HCT116 (cell line): ENCODE results near the gene FKBP1A. TPM values are rescaled to one million over a fixed set of nuclear protein-coding genes. Genes with fewer than 3 reads are reported as not detected.

ENCODE experiments used
- ATAC-seq: fragments of 200-7000 bp; cut with Tn5 transposase; 2 replicates; pipeline ENCODE4 v1.9.1; 2020; ENCODE audit warnings: mild to moderate bottlenecking, moderate library complexity
- BruUV-seq: library from RNA; stranded (reverse); fragments of 400-500 nt; replicated peaks from 2 replicates; lab custom pipeline; 2021; lab: Mats Ljungman, UMichigan
- CTCF ChIA-PET: fragments of 300-600 bp; sonication (Branson Sonifier 250); formaldehyde crosslinking; loops from one replicate; lab custom pipeline; 2021; ENCODE audit warnings: antibody characterized with exemption; lab: Charles Lee
- POLR2A ChIA-PET: fragments of 300-600, 350-600 bp; sonication (Branson Sonifier 250); formaldehyde crosslinking; loops from one replicate; lab custom pipeline; 2021; ENCODE audit warnings: antibody characterized with exemption; lab: Charles Lee
- RAD21 ChIA-PET, 2 experiments: fragments of 300-600 bp; sonication (Branson Sonifier 250); formaldehyde crosslinking; loops; one replicate each; lab custom pipeline; 2023; ENCODE audit warnings: low total read pairs in 2 of 2; ENCODE audit not compliant: uncharacterized antibody in 2 of 2, unreplicated experiment in 2 of 2, low non-redundant PET in 1 of 2; lab: Charles Lee
- DNase-seq: peaks from one replicate; pipeline ENCODE4 v3.0.0-alpha.2; 2010; ENCODE audit warnings: low read depth, low spot score
- H2AFZ ChIP-seq: fragments of 200-600 bp; shearing (Covaris generic), sonication (generic); 2 replicates; pipeline ENCODE4 v1.6.1; 2017; ENCODE audit warnings: low read depth, mixed run types, mixed read lengths, antibody characterized with exemption, low read length; ENCODE audit not compliant: poor library complexity, severe bottlenecking
- H3K27ac ChIP-seq: 2 replicates; pipeline ENCODE4 v1.5.1; 2012; ENCODE audit warnings: low read depth, low read length
- H3K27me3 ChIP-seq: fragments of 200-600 bp; sonication (generic); 2 replicates; pipeline ENCODE4 v1.6.1; 2016; ENCODE audit warnings: mixed run types, low read length, mixed read lengths; ENCODE audit not compliant: insufficient read depth
- H3K36me3 ChIP-seq, 2 experiments: fragments of 200-500 bp in 1 of 2; fragments of 200-600 bp in 1 of 2; sonication (Bioruptor generic) in 1 of 2; sonication (generic) in 1 of 2; 2 replicates each; pipeline versions ENCODE4 v1.5.1 to v1.6.1; 2014 to 2016; ENCODE audit warnings: low read length in 2 of 2, inconsistent platforms in 1 of 2, mixed read lengths in 1 of 2, mixed run types in 1 of 2; ENCODE audit not compliant: insufficient read depth in 2 of 2, control insufficient read depth in 1 of 2
- H3K4me1 ChIP-seq, 2 experiments: fragments of 200-600 bp in 1 of 2; sonication (generic) in 1 of 2; 2 replicates each; pipeline versions ENCODE4 v1.5.1 to v1.6.1; 2012 to 2017; ENCODE audit warnings: low read length in 2 of 2, inconsistent platforms in 1 of 2, mild to moderate bottlenecking in 1 of 2, mixed read lengths in 1 of 2, mixed run types in 1 of 2, moderate library complexity in 1 of 2; ENCODE audit not compliant: insufficient read depth in 2 of 2, control insufficient read depth in 1 of 2
- H3K4me2 ChIP-seq: fragments of 200-600 bp; sonication (generic); 2 replicates; pipeline ENCODE4 v1.6.1; 2017; ENCODE audit warnings: mixed run types, low read length, mixed read lengths
- H3K4me3 ChIP-seq, 2 experiments: fragments of 200-600 bp in 1 of 2; sonication (generic) in 1 of 2; replicated peaks in 1 of 2; 2 replicates each; pipeline ENCODE4 v1.5.1; 2011 to 2016; ENCODE audit warnings: low read length in 2 of 2, control low read depth in 1 of 2, low read depth in 1 of 2, mild to moderate bottlenecking in 1 of 2, mixed read lengths in 1 of 2, mixed run types in 1 of 2
- H3K79me2 ChIP-seq: fragments of 200-600 bp; sonication (generic); 2 replicates; pipeline ENCODE4 v1.6.1; 2017; ENCODE audit warnings: mild to moderate bottlenecking, mixed run types, low read length, moderate library complexity, mixed read lengths; ENCODE audit not compliant: insufficient read depth
- H3K9ac ChIP-seq: fragments of 200-600 bp; sonication (generic); 2 replicates; pipeline ENCODE4 v1.6.1; 2016; ENCODE audit warnings: low read length, mixed read lengths
- H3K9me2 ChIP-seq: fragments of 200-600 bp; sonication (generic), shearing (Covaris generic); 2 replicates; pipeline ENCODE4 v1.6.1; 2017; ENCODE audit warnings: mixed run types, mild to moderate bottlenecking, moderate library complexity; ENCODE audit not compliant: insufficient read depth
- H3K9me3 ChIP-seq, 2 experiments: fragments of 200-500 bp in 1 of 2; fragments of 200-600 bp in 1 of 2; sonication (Bioruptor generic) in 1 of 2; sonication (generic) in 1 of 2; 2 replicates each; pipeline ENCODE4 v1.6.1; 2014 to 2017; ENCODE audit warnings: low read length in 2 of 2, mixed read lengths in 2 of 2, inconsistent platforms in 1 of 2, low read depth in 1 of 2, mild to moderate bottlenecking in 1 of 2, mixed run types in 1 of 2, moderate library complexity in 1 of 2; ENCODE audit not compliant: control insufficient read depth in 1 of 2, insufficient read depth in 1 of 2
- H4K20me1 ChIP-seq: fragments of 200-600 bp; sonication (generic), shearing (Covaris generic); 2 replicates; pipeline ENCODE4 v1.6.1; 2017; ENCODE audit warnings: mixed run types, mild to moderate bottlenecking, moderate library complexity; ENCODE audit not compliant: insufficient read depth
- CBX3 ChIP-seq: IDR thresholded peaks from 2 replicates; pipeline ENCODE4 v1.6.1; 2012; ENCODE audit warnings: low read depth
- ELF1 ChIP-seq: IDR thresholded peaks from 2 replicates; pipeline ENCODE4 v1.6.1; 2012; ENCODE audit warnings: low read depth, borderline replicate concordance
- EZH2 ChIP-seq: fragments of 200-600 bp; sonication (generic); IDR thresholded peaks from 2 replicates; pipeline ENCODE4 v1.6.1; 2017; ENCODE audit warnings: antibody characterized with exemption, mixed run types
- POLR2AphosphoS5 ChIP-seq: IDR thresholded peaks from 2 replicates; pipeline ENCODE4 v1.6.1; 2011; ENCODE audit warnings: mild to moderate bottlenecking, low read depth, low read length, moderate library complexity
- RAD21 ChIP-seq: IDR thresholded peaks from 2 replicates; pipeline ENCODE4 v1.6.1; 2012; ENCODE audit warnings: low read depth, mild to moderate bottlenecking
- SIN3A ChIP-seq: IDR thresholded peaks from 2 replicates; pipeline ENCODE4 v1.6.1; 2012; ENCODE audit warnings: low read depth
- SP1 ChIP-seq: IDR thresholded peaks from 2 replicates; pipeline ENCODE4 v1.6.1; 2012; ENCODE audit warnings: low read depth
- SRF ChIP-seq: IDR thresholded peaks from 2 replicates; pipeline ENCODE4 v1.6.1; 2012; ENCODE audit warnings: low read depth
- ZFX ChIP-seq: fragments of 450-650 bp; IDR thresholded peaks from 2 replicates; pipeline ENCODE4 v1.6.1; 2017
- ZNF274 ChIP-seq: fragments of 200-500 bp; sonication (Bioruptor generic); IDR thresholded peaks from 2 replicates; pipeline ENCODE4 v1.6.1; 2014; ENCODE audit warnings: mild to moderate bottlenecking, low read depth, low read length, inconsistent platforms
- intact Hi-C: fragments of 100-400 bp; cut with micrococcal nuclease; formaldehyde crosslinking; loops from 2 replicates; pipeline ENCODE4 v1.10.0; 2022
- total RNA-seq: library from RNA; stranded (reverse); gene quantifications from one replicate; pipeline ENCODE4 v1.2.1, GENCODE V29; 2021; ENCODE audit not compliant: unreplicated experiment
- TF ChIP-seq, protein P1 (sequence below): IDR thresholded peaks from 2 replicates; pipeline ENCODE4 v1.6.1; 2012; ENCODE audit warnings: low read depth

The FKBP1A gene
- total RNA-seq, 1 experiment from 2014 or later: 259 TPM

DNA sequence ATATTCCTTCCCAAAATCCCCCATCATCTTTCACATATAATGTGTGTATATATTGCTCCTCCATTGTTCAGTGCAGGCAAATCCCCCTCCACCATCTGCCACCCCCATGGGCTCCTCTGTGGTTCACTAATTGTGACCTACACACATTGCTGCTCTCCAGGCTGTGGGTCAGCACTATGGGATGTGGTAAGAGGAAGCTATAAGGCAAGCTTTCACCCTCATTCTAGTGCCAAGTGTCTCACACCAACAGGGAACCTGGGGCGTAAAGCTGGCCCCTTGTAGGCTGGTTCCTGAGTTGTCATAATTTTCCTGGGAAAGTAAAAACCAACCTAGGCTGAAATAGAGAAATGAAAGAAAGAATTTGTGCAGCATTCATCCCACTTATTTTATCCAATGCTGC is 16.8 kb downstream of the FKBP1A start:
- RAD21 ChIA-PET: no interaction called here
- H3K4me1 ChIP-seq: peaks cover 17 to 31% of the 10 kb centered on the region in 2 experiments; a peak in 3 of 4 replicates
- H3K79me2 ChIP-seq: peaks cover 97% of the 10 kb centered on the region
- H3K9me2 ChIP-seq: no peaks in the 10 kb centered on the region
- TF ChIP-seq EZH2: no peak
- no peak for TF ChIP-seq RAD21
- no peak for TF ChIP-seq ELF1
- TF ChIP-seq CBX3: no peak
- TF ChIP-seq ZFX: no peak
- no peak for TF ChIP-seq SIN3A
- TF ChIP-seq SP1: no peak
- TF ChIP-seq SRF: no peak
- TF ChIP-seq, protein P1, sequence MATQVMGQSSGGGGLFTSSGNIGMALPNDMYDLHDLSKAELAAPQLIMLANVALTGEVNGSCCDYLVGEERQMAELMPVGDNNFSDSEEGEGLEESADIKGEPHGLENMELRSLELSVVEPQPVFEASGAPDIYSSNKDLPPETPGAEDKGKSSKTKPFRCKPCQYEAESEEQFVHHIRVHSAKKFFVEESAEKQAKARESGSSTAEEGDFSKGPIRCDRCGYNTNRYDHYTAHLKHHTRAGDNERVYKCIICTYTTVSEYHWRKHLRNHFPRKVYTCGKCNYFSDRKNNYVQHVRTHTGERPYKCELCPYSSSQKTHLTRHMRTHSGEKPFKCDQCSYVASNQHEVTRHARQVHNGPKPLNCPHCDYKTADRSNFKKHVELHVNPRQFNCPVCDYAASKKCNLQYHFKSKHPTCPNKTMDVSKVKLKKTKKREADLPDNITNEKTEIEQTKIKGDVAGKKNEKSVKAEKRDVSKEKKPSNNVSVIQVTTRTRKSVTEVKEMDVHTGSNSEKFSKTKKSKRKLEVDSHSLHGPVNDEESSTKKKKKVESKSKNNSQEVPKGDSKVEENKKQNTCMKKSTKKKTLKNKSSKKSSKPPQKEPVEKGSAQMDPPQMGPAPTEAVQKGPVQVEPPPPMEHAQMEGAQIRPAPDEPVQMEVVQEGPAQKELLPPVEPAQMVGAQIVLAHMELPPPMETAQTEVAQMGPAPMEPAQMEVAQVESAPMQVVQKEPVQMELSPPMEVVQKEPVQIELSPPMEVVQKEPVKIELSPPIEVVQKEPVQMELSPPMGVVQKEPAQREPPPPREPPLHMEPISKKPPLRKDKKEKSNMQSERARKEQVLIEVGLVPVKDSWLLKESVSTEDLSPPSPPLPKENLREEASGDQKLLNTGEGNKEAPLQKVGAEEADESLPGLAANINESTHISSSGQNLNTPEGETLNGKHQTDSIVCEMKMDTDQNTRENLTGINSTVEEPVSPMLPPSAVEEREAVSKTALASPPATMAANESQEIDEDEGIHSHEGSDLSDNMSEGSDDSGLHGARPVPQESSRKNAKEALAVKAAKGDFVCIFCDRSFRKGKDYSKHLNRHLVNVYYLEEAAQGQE: no peak
- TF ChIP-seq POLR2AphosphoS5: no peak
- TF ChIP-seq ZNF274: no peak
- no peaks in the 10 kb centered on the region for H3K27me3 ChIP-seq
- POLR2A ChIA-PET: no interaction called here
- no peak for ATAC-seq
- no TSS peak for BruUV-seq
- no peak overlapping the region for H3K4me2 ChIP-seq
- no peak overlapping the region for H3K9ac ChIP-seq
- no peaks in the 10 kb centered on the region for H3K9me3 ChIP-seq
- no peak overlapping the region for H2AFZ ChIP-seq
- intact Hi-C loops: no loop called here
- H4K20me1 ChIP-seq: peaks cover 44% of the 10 kb centered on the region
- CTCF ChIA-PET: no interaction called here
- H3K36me3 ChIP-seq: peaks cover 17 to 31% of the 10 kb centered on the region in 2 experiments
- no peak for DNase-seq
- no peak overlapping the region for H3K4me3 ChIP-seq
- no peak overlapping the region for H3K27ac ChIP-seq
